B cell (primary cell): ENCODE results near the gene PHB1. TPM values are rescaled to one million over a fixed set of nuclear protein-coding genes. Genes with fewer than 3 reads are reported as not detected.

ENCODE experiments used
- ATAC-seq: fragments of 200-7000 bp; cut with Tn5 transposase; one replicate; pipeline ENCODE4 v1.10.0; 2021; ENCODE audit warnings: low read depth, mild to moderate bottlenecking, moderate number of reproducible peaks, moderate library complexity
- CTCF ChIA-PET: fragments of 350-600 bp; sonication (Branson Sonifier 250); formaldehyde crosslinking; loops from one replicate; lab custom pipeline; 2021; ENCODE audit warnings: antibody characterized with exemption, inconsistent platforms; lab: Charles Lee
- POLR2A ChIA-PET: fragments of 350-600 bp; sonication (Branson Sonifier 250); formaldehyde crosslinking; loops from one replicate; lab custom pipeline; 2021; ENCODE audit warnings: antibody characterized with exemption; lab: Charles Lee
- DNase-seq: peaks from one replicate; pipeline ENCODE4 v3.0.0; 2013
- H2AFZ ChIP-seq: 2 replicates; pipeline ENCODE4 v1.6.1; 2012; ENCODE audit warnings: mild to moderate bottlenecking, low read depth, low read length; ENCODE audit not compliant: insufficient read depth, poor library complexity, severe bottlenecking
- H3K27ac ChIP-seq, 2 donors: 1 replicate in 1 of 2; 2 replicates in 1 of 2; pipeline ENCODE4 v1.5.1; 2012 to 2013; ENCODE audit warnings: low read length in 2 of 2, mild to moderate bottlenecking in 2 of 2, moderate library complexity in 1 of 2
- H3K27me3 ChIP-seq, 4 experiments: fragments of 200-600 bp in 1 of 4; sonication (generic) in 1 of 4; replicated peaks in 1 of 4; 1 replicate in 2 of 4; 2 replicates in 2 of 4; pipeline versions ENCODE4 v1.6.1 to v1.7.0; 2013 to 2016; ENCODE audit warnings: low read length in 3 of 4, mild to moderate bottlenecking in 2 of 4, mixed read lengths in 1 of 4, moderate library complexity in 1 of 4; ENCODE audit not compliant: insufficient read depth in 4 of 4, control insufficient read depth in 3 of 4; ENCODE audit errors: control extremely low read depth in 1 of 4
- H3K36me3 ChIP-seq, 2 experiments: replicated peaks in 1 of 2; 1 replicate in 1 of 2; 2 replicates in 1 of 2; pipeline versions ENCODE4 v1.6.1 to v1.7.1; 2013; ENCODE audit warnings: low read length in 1 of 2; ENCODE audit not compliant: insufficient read depth in 2 of 2, control insufficient read depth in 1 of 2; ENCODE audit errors: control extremely low read depth in 1 of 2, extremely low read depth in 1 of 2
- H3K4me1 ChIP-seq, 2 donors: fragments of 200-600 bp in 1 of 2; sonication (generic) in 1 of 2; 1 replicate in 1 of 2; 2 replicates in 1 of 2; pipeline versions ENCODE4 v1.5.1 to v1.6.1; 2013 to 2017; ENCODE audit warnings: low read length in 2 of 2; ENCODE audit not compliant: control insufficient read depth in 2 of 2, insufficient read depth in 2 of 2
- H3K4me2 ChIP-seq: replicated peaks from 2 replicates; pipeline ENCODE3; 2012; ENCODE audit warnings: mild to moderate bottlenecking, low read depth, low read length; ENCODE audit not compliant: poor library complexity, severe bottlenecking
- H3K4me3 ChIP-seq, 5 experiments: fragments of 200-600 bp in 1 of 5; sonication (generic) in 1 of 5; 1 replicate in 3 of 5; 2 replicates in 2 of 5; pipeline versions ENCODE4 v1.5.1 to v1.7.0; 2011 to 2016; ENCODE audit warnings: low read length in 4 of 5, mild to moderate bottlenecking in 4 of 5, low read depth in 2 of 5, control low read depth in 1 of 5, moderate library complexity in 1 of 5; ENCODE audit not compliant: insufficient read depth in 1 of 5; ENCODE audit errors: control extremely low read depth in 1 of 5, extremely low read depth in 1 of 5
- H3K79me2 ChIP-seq: fragments of 200-600 bp; sonication (generic); one replicate; pipeline ENCODE4 v1.6.0; 2016; ENCODE audit warnings: low read length; ENCODE audit not compliant: control insufficient read depth, insufficient read depth
- H3K9ac ChIP-seq: fragments of 200-600 bp; sonication (generic); 2 replicates; pipeline ENCODE4 v1.6.1; 2017; ENCODE audit warnings: mild to moderate bottlenecking, low read length, moderate library complexity
- H3K9me3 ChIP-seq, 3 donors: one replicate each; pipeline versions ENCODE4 v1.6.1 to v1.7.1; 2013; ENCODE audit warnings: low read length in 2 of 3; ENCODE audit not compliant: control insufficient read depth in 2 of 3, insufficient read depth in 1 of 3; ENCODE audit errors: control extremely low read depth in 1 of 3
- H4K20me1 ChIP-seq: 2 replicates; pipeline ENCODE4 v1.6.0; 2012; ENCODE audit warnings: mild to moderate bottlenecking, low read length; ENCODE audit not compliant: insufficient read depth, control insufficient read depth, poor library complexity, severe bottlenecking
- H3K27ac Mint-ChIP-seq: one replicate; pipeline ENCODE4 v1.8.0; 2021; ENCODE audit warnings: mixed read lengths
- H3K27me3 Mint-ChIP-seq: one replicate; pipeline ENCODE4 v1.8.0; 2021; ENCODE audit warnings: mixed read lengths
- H3K4me1 Mint-ChIP-seq: one replicate; pipeline ENCODE4 v1.8.0; 2021; ENCODE audit warnings: mixed read lengths
- H3K4me3 Mint-ChIP-seq: one replicate; pipeline ENCODE4 v1.8.0; 2021; ENCODE audit warnings: mixed read lengths
- H3K9me3 Mint-ChIP-seq: one replicate; pipeline ENCODE4 v1.8.0; 2022; ENCODE audit warnings: mixed read lengths; ENCODE audit not compliant: insufficient read depth
- CTCF ChIP-seq: fragments of 200-600 bp; IDR thresholded peaks from one replicate; pipeline ENCODE4 v1.8.0; 2022; ENCODE audit warnings: antibody characterized with exemption, mild to moderate bottlenecking
- EZH2 ChIP-seq: IDR thresholded peaks from 2 replicates; pipeline ENCODE4 v1.6.1; 2012; ENCODE audit warnings: borderline replicate concordance, low read depth, mild to moderate bottlenecking, moderate library complexity, low read length; ENCODE audit not compliant: insufficient read depth, poor library complexity, severe bottlenecking
- WGBS: methylation state at CpG from one replicate; pipeline ENCODE4 v1.1.5; 2013; ENCODE audit warnings: missing lambda C conversion rate; ENCODE audit not compliant: insufficient coverage; 5-methylcytosine and 5-hydroxymethylcytosine counted together
- intact Hi-C: fragments of 100-400 bp; cut with micrococcal nuclease; formaldehyde crosslinking; loops from one replicate; pipeline ENCODE4 v1.10.0; 2022
- polyA plus RNA-seq: library from polyadenylated mRNA; depleted of rRNA; stranded (reverse); fragments of >200 nt; gene quantifications from 2 replicates; pipeline ENCODE4 v1.2.3, GENCODE V29; 2012
- total RNA-seq, 2 donors: library from RNA; stranded (reverse); fragments of 120-200 nt in 1 of 2; gene quantifications; 1 replicate in 1 of 2; 2 replicates in 1 of 2; pipeline versions ENCODE4 v1.2.3 to v1.2.4, GENCODE V29; 2013 to 2022

The PHB1 gene
- total and polyA plus RNA-seq, 2 donors (not counting 1 experiment from before 2014, with no cell fraction given), result 45.5 to 72.3 TPM

GRCh38 chr17:49373115-49373514 is 41.6 kb downstream of the PHB1 start:
- Histone ChIP-seq H3K4me3 (no peak overlapping the region), H3K27ac (peak overlapping the region; percentile 46 to 55), H4K20me1 (no peaks in the 10 kb centered on the region), H3K9ac (no peak overlapping the region), H3K36me3 (no peaks in the 10 kb centered on the region), H3K27me3 (no peaks in the 10 kb centered on the region), H3K9me3 (peaks cover 0 to 3% (median 0%) of the 10 kb centered on the region in 3 donors), H3K4me2 (peak overlapping the region; percentile 68), H3K79me2 (peaks cover 7% of the 10 kb centered on the region), H3K4me1 (peaks cover 51 to 53% of the 10 kb centered on the region in 2 donors), H2AFZ (no peak overlapping the region)
- ChIA-PET POLR2A (no interaction called here), CTCF (interaction anchor here (1.7 to 2.0 kb wide), 2 partner anchors 16 to 24 kb away, joined by 5 to 6 read pairs; no protein-coding TSS in a partner anchor)
- DNase-seq (no peak), ATAC-seq (no peak)
- H3K4me1 Mint-ChIP-seq, result peaks cover 66% of the 10 kb centered on the region
- no peaks in the 10 kb centered on the region for H3K27me3 Mint-ChIP-seq
- WGBS, result 81% methylated on average over 6 of the region's 6 CpGs
- H3K9me3 Mint-ChIP-seq, result no peaks in the 10 kb centered on the region
- intact Hi-C loops, result loop anchor here (2.0 kb wide), 1 partner anchor 16 kb away; no protein-coding TSS in a partner anchor
- TF ChIP-seq CTCF (no peak), EZH2 (no peak)
- H3K27ac Mint-ChIP-seq, result peak overlapping the region; percentile 86
- H3K4me3 Mint-ChIP-seq, result peak overlapping the region; percentile 44

DNA sequence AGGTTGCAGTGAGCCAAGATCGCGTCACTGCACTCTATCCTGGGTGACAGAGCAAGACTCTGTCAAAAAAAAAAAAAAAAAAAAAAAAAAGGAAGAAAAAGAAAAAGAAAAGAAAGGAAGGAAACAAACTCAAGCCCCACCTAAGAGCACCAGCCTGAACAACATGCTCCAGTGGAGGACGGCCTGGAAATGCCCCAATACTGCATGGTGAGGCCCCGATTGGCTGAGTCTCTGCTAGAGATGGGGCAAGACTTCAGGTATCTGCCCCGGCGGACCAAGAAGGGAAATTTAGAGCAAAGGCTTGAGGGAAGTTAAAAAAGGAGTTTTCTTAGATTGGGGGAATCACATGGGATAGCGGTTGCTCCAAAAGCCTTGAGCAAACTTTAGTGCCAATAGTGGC is 42.3 kb downstream of the PHB1 start:
- Histone ChIP-seq H3K36me3 (no peaks in the 10 kb centered on the region), H2AFZ (no peak overlapping the region), H3K4me1 (peaks cover 51 to 53% of the 10 kb centered on the region in 2 donors), H3K79me2 (peaks cover 4% of the 10 kb centered on the region), H4K20me1 (no peaks in the 10 kb centered on the region), H3K9ac (peak overlapping the region; percentile 43), H3K27ac (peak overlapping the region; percentile 55 to 62), H3K4me2 (peak overlapping the region; percentile 68), H3K4me3 (no peak overlapping the region), H3K9me3 (no peaks in the 10 kb centered on the region), H3K27me3 (no peaks in the 10 kb centered on the region)
- Mint-ChIP-seq H3K4me1 (peaks cover 65% of the 10 kb centered on the region), H3K4me3 (peak overlapping the region; percentile 68), H3K27me3 (no peaks in the 10 kb centered on the region), H3K27ac (peak overlapping the region; percentile 78), H3K9me3 (no peaks in the 10 kb centered on the region)
- ATAC-seq (peak; percentile 74), DNase-seq (peak; percentile 65)
- ChIA-PET CTCF (interaction anchor here (0.6 to 2.0 kb wide), 3 partner anchors 25 to 1062 kb away, joined by 3 to 6 read pairs (median 6); no protein-coding TSS in a partner anchor), POLR2A (interaction anchor here (0.8 kb wide), 1 partner anchor 17 kb away, joined by 3 read pairs; no protein-coding TSS in a partner anchor)
- intact Hi-C loops, result loop anchor here (2.0 kb wide), 1 partner anchor 16 kb away; no protein-coding TSS in a partner anchor
- no peak for TF ChIP-seq EZH2
- no peak for TF ChIP-seq CTCF
- 0% methylated on average over 2 of the region's 7 CpGs for WGBS
